NCI-H82 (cell line): ENCODE results near the gene CYS1.
A peak's percentile ranks its signal among the peaks of the same experiment; 100 is the strongest.
"Not testable (repeated sequence)": the region's sequence is repeated elsewhere in the genome, so short reads cannot be mapped to it uniquely, and the experiment has no call there.

ENCODE experiments used
- DNase-seq: peaks from one replicate; lab custom pipeline; 2025; lab: John Stamatoyannopoulos, UW

Gene CYS1, protein sequence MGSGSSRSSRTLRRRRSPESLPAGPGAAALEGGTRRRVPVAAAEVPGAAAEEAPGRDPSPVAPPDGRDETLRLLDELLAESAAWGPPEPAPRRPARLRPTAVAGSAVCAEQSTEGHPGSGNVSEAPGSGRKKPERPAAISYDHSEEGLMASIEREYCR

DNA sequence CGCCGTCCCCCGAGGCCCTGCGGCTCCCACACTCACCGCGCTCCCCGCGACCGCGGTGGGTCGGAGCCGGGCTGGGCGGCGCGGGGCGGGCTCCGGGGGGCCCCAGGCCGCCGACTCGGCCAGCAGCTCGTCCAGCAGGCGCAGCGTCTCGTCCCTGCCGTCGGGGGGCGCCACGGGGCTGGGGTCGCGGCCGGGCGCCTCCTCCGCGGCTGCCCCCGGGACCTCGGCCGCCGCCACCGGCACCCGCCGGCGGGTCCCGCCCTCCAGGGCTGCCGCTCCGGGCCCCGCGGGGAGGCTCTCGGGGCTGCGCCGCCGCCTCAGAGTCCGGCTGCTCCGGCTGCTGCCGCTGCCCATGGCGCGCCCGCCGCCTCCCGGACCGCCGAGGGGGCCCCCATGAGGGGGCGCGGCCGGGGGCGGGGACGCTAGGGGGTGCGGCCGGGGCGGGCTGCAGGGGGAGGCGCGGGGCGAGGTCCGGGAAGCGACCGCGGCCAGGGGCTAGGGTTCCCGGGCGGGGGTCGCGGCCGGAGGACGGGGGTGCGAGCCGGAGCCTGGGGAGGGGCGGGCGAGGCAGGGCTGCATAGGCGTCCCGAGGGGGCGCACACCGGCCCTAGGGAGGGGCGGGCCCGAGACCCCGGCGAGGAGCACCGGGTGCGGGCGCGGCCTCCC lies at the start of gene CYS1:
Gene CYS1, minus strand, starts transcription at position 542 of the 666 bp plus-strand sequence. Its CDS starts 188 bp downstream, at position 354.
- DNase-seq: peak; percentile 40

GRCh38 chr2:10129490-10129889 lies 49.3 kb upstream of the CYS1 start:
- DNase-seq: no peak

GRCh38 chr2:10128420-10128819 lies 48.2 kb upstream of the CYS1 start:
- DNase-seq: no peak

- no peak for DNase-seq
Measured at GRCh38 chr2:10126632-10127026, 46.4 kb upstream of the CYS1 start.

DNA sequence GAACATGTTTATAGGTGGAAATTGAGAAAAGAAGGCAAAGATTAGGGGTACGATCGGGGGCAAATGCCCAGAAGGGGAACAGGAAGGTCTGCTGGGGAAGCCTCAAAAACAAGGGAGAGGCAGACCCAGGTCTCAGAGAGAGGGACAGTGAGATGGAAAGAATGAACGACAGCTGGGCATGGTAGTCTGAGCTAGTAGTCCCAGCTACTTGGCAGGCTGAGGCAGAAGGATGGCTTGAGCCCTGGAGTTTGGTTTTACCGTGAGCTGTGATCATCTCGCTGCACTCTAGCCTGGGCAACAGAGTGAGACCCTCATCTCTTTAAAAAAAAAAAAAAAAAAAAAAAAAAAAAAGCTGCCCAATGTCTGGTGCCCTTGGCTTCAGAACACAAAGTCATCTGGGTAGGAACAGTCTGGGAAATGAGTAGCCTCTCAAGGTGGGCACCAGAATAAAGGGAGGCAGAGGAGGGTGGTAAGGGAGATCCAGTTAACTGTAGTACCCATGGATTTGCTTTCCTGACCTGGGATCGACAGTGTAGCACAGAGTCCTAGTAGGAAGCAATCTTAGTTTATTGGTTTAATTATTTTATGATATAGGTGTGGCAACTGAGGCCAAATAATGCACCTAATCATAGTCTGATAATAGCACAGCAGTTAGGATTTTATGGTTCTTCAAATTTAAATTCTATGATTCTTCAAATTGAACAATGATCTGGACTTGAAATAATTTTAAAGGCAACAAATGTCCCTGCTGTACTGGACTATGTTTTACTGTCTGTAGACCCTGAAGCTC lies 45.8 kb upstream of the CYS1 start:
- no peak for DNase-seq

DNA sequence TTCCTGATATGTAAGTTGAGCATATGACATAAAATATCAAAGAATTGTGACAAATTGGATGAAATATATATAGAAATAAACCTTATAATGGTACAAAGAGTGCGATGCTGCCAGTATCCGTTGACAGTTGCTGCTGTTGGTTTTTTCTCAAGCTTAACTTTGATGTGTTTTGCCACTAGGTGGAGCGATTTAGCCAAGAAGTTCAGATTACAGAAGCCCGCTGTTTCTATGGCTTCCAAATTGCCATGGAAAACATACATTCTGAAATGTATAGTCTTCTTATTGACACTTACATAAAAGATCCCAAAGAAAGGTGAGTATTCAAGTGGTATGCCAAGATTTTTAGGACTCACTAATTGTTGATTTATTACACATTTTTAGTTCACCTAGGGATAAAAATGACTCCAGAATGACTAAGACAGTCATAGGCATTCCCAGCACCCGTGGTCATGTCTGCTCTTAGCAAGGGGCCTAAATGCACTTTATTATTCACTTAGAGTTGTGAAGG lies 44.4 kb upstream of the CYS1 start:
- peak; percentile 84 for DNase-seq

GRCh38 chr2:10123281-10123680 lies 43.1 kb upstream of the CYS1 start:
- DNase-seq: no peak

- peak; percentile 99 for DNase-seq
Measured at GRCh38 chr2:10122500-10123280, 42.5 kb upstream of the CYS1 start, which contains the start of gene RRM2. RRM2 (plus strand) TSS chr2:10122739; CDS start chr2:10122799, 60 bp downstream.

DNA sequence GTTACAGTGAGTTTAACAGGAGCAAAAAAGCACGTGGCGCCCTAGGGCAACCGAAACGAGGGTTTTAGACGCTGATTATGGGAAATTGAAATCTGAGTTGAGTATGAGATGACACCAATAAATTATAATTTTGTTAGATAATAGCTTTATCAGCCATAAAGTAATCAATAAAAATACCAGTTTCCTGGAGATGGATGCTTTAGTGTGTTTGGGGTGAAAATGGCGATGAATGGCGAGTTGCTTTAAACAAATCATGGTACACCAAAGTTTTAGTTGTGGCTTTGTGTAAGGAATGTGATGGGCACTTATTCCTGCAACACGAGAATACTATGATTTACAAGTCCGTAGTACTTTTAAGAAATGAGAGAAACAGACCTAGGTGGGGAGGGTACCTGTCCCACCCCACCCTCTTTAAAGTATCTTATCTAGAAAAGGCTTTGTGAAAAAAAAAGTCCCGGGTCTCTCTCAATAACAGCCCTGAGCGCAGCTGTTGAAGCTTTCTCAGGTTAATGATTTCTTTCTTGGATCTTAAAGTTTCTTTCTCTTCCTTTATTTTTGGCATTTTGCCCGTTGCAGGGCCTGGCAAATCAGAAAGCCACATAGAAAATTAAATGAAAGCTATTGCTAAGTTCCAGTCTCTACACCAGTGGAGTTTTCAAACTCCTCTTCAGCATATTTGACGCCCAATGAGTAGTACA lies 40.8 kb upstream of the CYS1 start:
- DNase-seq: peak; percentile 57

- DNase-seq: peak; percentile 99
Measured at GRCh38 chr2:10120158-10120876, 40.1 kb upstream of the CYS1 start.

GRCh38 chr2:10119601-10120157 lies 39.5 kb upstream of the CYS1 start:
- DNase-seq: no peak

DNA sequence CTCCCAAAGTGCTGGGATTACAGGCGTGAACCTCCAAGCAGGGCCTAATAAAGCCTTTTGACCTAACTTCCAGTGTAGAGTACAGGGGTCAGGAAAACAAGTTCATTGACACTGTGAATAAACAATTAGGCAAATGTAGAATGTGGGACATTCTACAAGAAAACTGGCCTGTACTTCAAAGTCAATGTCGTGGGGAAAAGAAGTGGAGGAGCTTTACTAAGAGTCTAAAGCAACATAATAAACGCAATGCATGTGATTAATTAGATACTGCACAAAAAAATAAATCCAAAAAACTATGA lies 38.8 kb upstream of the CYS1 start:
- DNase-seq: no peak

GRCh38 chr2:10109311-10109710 lies 29.1 kb upstream of the CYS1 start:
- no peak for DNase-seq

- not testable (repeated sequence) for DNase-seq
Measured at GRCh38 chr2:10104906-10105305, 24.7 kb upstream of the CYS1 start.

GRCh38 chr2:10103179-10103578 lies 23.0 kb upstream of the CYS1 start:
- DNase-seq: peak; percentile 78

DNA sequence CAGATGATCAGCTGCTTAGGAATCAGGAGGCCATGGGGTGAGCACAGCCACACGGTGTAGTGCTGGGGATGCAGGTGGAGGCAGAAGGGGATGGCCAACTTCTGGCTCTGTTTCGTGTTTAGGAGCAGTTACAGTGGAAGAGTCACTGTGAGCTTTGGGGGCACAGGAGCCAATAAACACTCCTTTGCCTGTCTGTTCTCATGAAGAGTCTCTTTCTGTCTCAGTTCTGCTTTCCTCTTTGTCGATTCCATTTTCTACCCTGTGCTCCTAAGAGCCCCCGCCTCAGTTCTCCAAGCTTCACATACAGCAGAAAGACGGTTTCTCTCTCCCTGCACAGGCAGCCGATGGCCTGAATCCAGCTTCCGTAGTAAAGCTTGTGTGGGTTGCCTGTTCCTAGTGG lies 21.3 kb upstream of the CYS1 start:
- no peak for DNase-seq

- peak; percentile 89 for DNase-seq
Measured at GRCh38 chr2:10097352-10098148, 17.3 kb upstream of the CYS1 start.

DNA sequence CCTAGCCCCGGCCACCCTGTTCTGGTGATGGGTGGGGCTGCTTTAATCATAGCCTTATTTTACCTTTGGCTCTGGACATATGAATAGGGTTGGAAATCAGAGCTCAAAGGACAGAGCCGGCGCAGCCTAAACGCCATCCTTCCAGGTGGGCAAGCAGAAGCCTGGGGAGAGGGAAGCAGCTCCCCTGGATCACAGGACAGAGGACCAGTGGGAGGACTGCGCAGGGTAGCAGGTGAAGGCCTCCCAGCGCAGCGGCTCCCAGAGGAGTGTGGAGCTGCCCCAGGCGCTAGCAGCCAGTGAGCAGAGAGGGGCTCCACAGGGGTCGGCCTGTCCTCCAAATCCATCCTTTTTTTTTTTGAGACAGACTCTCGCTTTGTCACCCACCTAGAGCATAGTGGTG lies 16.4 kb upstream of the CYS1 start:
- no peak for DNase-seq

GRCh38 chr2:10095175-10095574 lies 15.0 kb upstream of the CYS1 start:
- DNase-seq: no peak
